Measurements from ENCODE around the gene CTTN.

GRCh38 chr11:70365544-70365927 is 32.8 kb upstream of the CTTN start:
- TF ChIP-seq YY1 (IDR thresholded peaks at IDR 0.05; ENCODE audit: low read depth, low read length): no peak
- TF ChIP-seq SIN3A (conservative IDR thresholded peaks at IDR 0.05 in 1 of 2, IDR thresholded peaks at IDR 0.05 in 1 of 2; ENCODE audit: low read depth in 1 of 2, low read length in 2 of 2): no peak
- no peak for TF ChIP-seq USF2 (IDR thresholded peaks at IDR 0.05; ENCODE audit: low read length)
- TF ChIP-seq EZH2 (IDR thresholded peaks at IDR 0.05; ENCODE audit: low read depth, low read length, severe bottlenecking): no peak
- no peak for TF ChIP-seq EP300 (IDR thresholded peaks at IDR 0.05; ENCODE audit: borderline replicate concordance in 1 of 2, low read depth in 2 of 2, low read length in 2 of 2)

Measured in H1 (cell line).